Neuronal stem cell (in vitro differentiated cells): ENCODE measurements around the gene USP5.

Source experiments
- DNase-seq: peaks from one replicate; pipeline ENCODE4 v3.0.0-alpha.2; 2013; ENCODE audit warnings: low spot score
- H2AFZ ChIP-seq: one replicate; pipeline ENCODE4 v1.6.1; 2013; ENCODE audit warnings: mild to moderate bottlenecking, low read length, inconsistent platforms
- H2AK5ac ChIP-seq: 2 replicates; pipeline ENCODE4 v1.6.1; 2013; ENCODE audit warnings: low read depth, mild to moderate bottlenecking, inconsistent platforms, low read length, moderate library complexity, mixed read lengths
- H2BK120ac ChIP-seq: 2 replicates; pipeline ENCODE4 v1.6.1; 2013; ENCODE audit warnings: low read depth, mild to moderate bottlenecking, inconsistent platforms, low read length, moderate library complexity, mixed read lengths
- H2BK12ac ChIP-seq: one replicate; pipeline ENCODE4 v1.6.1; 2013; ENCODE audit warnings: low read length, inconsistent platforms
- H2BK15ac ChIP-seq: 2 replicates; pipeline ENCODE4 v1.6.1; 2013; ENCODE audit warnings: mild to moderate bottlenecking, low read length, inconsistent platforms, mixed read lengths
- H2BK5ac ChIP-seq: one replicate; pipeline ENCODE4 v1.6.1; 2013; ENCODE audit warnings: inconsistent platforms, mild to moderate bottlenecking, low read length, moderate library complexity
- H3K14ac ChIP-seq: one replicate; pipeline ENCODE4 v1.6.1; 2013; ENCODE audit warnings: low read length, inconsistent platforms
- H3K18ac ChIP-seq: 2 replicates; pipeline ENCODE4 v1.6.1; 2013; ENCODE audit warnings: low read length, inconsistent platforms
- H3K23ac ChIP-seq: 2 replicates; pipeline ENCODE4 v1.6.1; 2013; ENCODE audit warnings: low read depth, mild to moderate bottlenecking, mixed read lengths, low read length, inconsistent platforms; ENCODE audit not compliant: poor library complexity
- H3K27ac ChIP-seq: replicated peaks from 3 replicates; pipeline ENCODE4 v1.5.1; 2013; ENCODE audit warnings: low read length, inconsistent platforms
- H3K27me3 ChIP-seq, 3 experiments: 2 replicates each; pipeline ENCODE4 v1.6.1; 2013; ENCODE audit warnings: low read length in 3 of 3, mild to moderate bottlenecking in 2 of 3, inconsistent platforms in 1 of 3, low read depth in 1 of 3, mixed read lengths in 1 of 3, moderate library complexity in 1 of 3; ENCODE audit not compliant: control insufficient read depth in 3 of 3, insufficient read depth in 3 of 3
- H3K36me3 ChIP-seq, 2 donors: replicated peaks in 1 of 2; 2 replicates each; pipeline ENCODE4 v1.6.1; 2013; ENCODE audit warnings: low read length in 2 of 2; ENCODE audit not compliant: control insufficient read depth in 2 of 2, insufficient read depth in 2 of 2
- H3K4ac ChIP-seq: 2 replicates; pipeline ENCODE4 v1.6.1; 2013; ENCODE audit warnings: inconsistent platforms, mild to moderate bottlenecking, low read length, moderate library complexity
- H3K4me1 ChIP-seq, 2 donors: 1 replicate in 1 of 2; 2 replicates in 1 of 2; pipeline ENCODE4 v1.6.1; 2013; ENCODE audit warnings: low read length in 2 of 2, low read depth in 1 of 2; ENCODE audit not compliant: control insufficient read depth in 2 of 2, insufficient read depth in 1 of 2
- H3K4me2 ChIP-seq: one replicate; pipeline ENCODE4 v1.6.1; 2013; ENCODE audit warnings: mild to moderate bottlenecking, low read length, inconsistent platforms; ENCODE audit not compliant: insufficient read depth, poor library complexity, severe bottlenecking
- H3K4me3 ChIP-seq, 2 donors: 2 replicates each; pipeline ENCODE4 v1.5.1; 2013; ENCODE audit warnings: low read length in 2 of 2, mild to moderate bottlenecking in 2 of 2, inconsistent platforms in 1 of 2, moderate library complexity in 1 of 2
- H3K79me1 ChIP-seq: one replicate; pipeline ENCODE4 v1.6.1; 2013; ENCODE audit warnings: low read depth, mild to moderate bottlenecking, inconsistent platforms, low read length, moderate library complexity
- H3K9ac ChIP-seq: one replicate; pipeline ENCODE4 v1.6.1; 2013; ENCODE audit warnings: mild to moderate bottlenecking, low read depth, low read length, inconsistent platforms; ENCODE audit not compliant: poor library complexity
- H3K9me3 ChIP-seq, 2 donors: replicated peaks in 1 of 2; 2 replicates each; pipeline versions ENCODE3 to v1.6.1; 2013; ENCODE audit warnings: low read length in 2 of 2, mild to moderate bottlenecking in 2 of 2, inconsistent platforms in 1 of 2, low read depth in 1 of 2, mixed read lengths in 1 of 2, moderate library complexity in 1 of 2; ENCODE audit not compliant: control insufficient read depth in 2 of 2, insufficient read depth in 1 of 2
- H4K8ac ChIP-seq: one replicate; pipeline ENCODE4 v1.6.1; 2013; ENCODE audit warnings: low read depth, mild to moderate bottlenecking, inconsistent platforms, low read length, moderate library complexity
- H4K91ac ChIP-seq: one replicate; pipeline ENCODE4 v1.6.1; 2013; ENCODE audit warnings: low read length, low read depth, mild to moderate bottlenecking, inconsistent platforms; ENCODE audit not compliant: poor library complexity
- WGBS, 2 donors: extraction: QIAGEN DNeasy Blood & Tissue Kit; methylation state at CpG; one replicate each; pipeline ENCODE4 v1.1.7; 2013; ENCODE audit warnings: missing lambda C conversion rate in 2 of 2, mixed read lengths in 1 of 2; ENCODE audit not compliant: insufficient read length in 2 of 2, insufficient replicate concordance in 1 of 2; ENCODE audit errors: extremely low coverage in 2 of 2; 5-methylcytosine and 5-hydroxymethylcytosine counted together

The USP5 gene

GRCh38 chr12:6829536-6830220 lies 22.3 kb upstream of the USP5 start:
- H2BK120ac ChIP-seq = peak overlapping the region; percentile 22
- WGBS, 2 donors = no CpG with 5 or more reads among the region's 19 CpGs
- no peak overlapping the region for H4K8ac ChIP-seq
- H4K91ac ChIP-seq = no peak overlapping the region
- H3K4me2 ChIP-seq = peak overlapping the region; percentile 77
- peak overlapping the region; percentile 98 for H3K9ac ChIP-seq
- H3K14ac ChIP-seq = no peak overlapping the region
- peak overlapping the region; percentile 10 for H3K27ac ChIP-seq
- no peak overlapping the region for H3K4ac ChIP-seq
- H3K23ac ChIP-seq = peak overlapping the region; percentile 50
- peak overlapping the region; percentile 49 for H2BK12ac ChIP-seq
- no peaks in the 10 kb centered on the region for H3K9me3 ChIP-seq
- peak overlapping the region; percentile 60 for H2AK5ac ChIP-seq
- no peaks in the 10 kb centered on the region for H3K27me3 ChIP-seq
- H2BK15ac ChIP-seq = no peak overlapping the region
- H3K4me1 ChIP-seq = peaks cover 16 to 17% of the 10 kb centered on the region in 2 donors
- H2AFZ ChIP-seq = peak overlapping the region; percentile 61
- peaks cover 37 to 46% of the 10 kb centered on the region in 2 donors for H3K36me3 ChIP-seq
- peak overlapping the region; percentile 95 for H3K18ac ChIP-seq
- peaks cover 32% of the 10 kb centered on the region for H3K79me1 ChIP-seq
- DNase-seq = no peak
- H3K4me3 ChIP-seq = peak overlapping the region; percentile 87 to 99
- peak overlapping the region; percentile 83 for H2BK5ac ChIP-seq

GRCh38 chr12:6830286-6830890 lies 21.6 kb upstream of the USP5 start:
- H3K9ac ChIP-seq = no peak overlapping the region
- H4K91ac ChIP-seq = no peak overlapping the region
- peaks cover 31% of the 10 kb centered on the region for H3K79me1 ChIP-seq
- peak overlapping the region; percentile 93 for H2BK120ac ChIP-seq
- H3K9me3 ChIP-seq = no peaks in the 10 kb centered on the region
- H3K4me2 ChIP-seq = no peak overlapping the region
- no CpG with 5 or more reads among the region's 11 CpGs for WGBS, 2 donors
- no peak overlapping the region for H2AFZ ChIP-seq
- H3K4ac ChIP-seq = no peak overlapping the region
- peak overlapping the region; percentile 42 for H3K18ac ChIP-seq
- H2BK12ac ChIP-seq = no peak overlapping the region
- DNase-seq = no peak
- no peak overlapping the region for H3K14ac ChIP-seq
- H2AK5ac ChIP-seq = peak overlapping the region; percentile 65
- no peak overlapping the region for H2BK15ac ChIP-seq
- H3K23ac ChIP-seq = peak overlapping the region; percentile 50
- peaks cover 12 to 14% of the 10 kb centered on the region in 2 donors for H3K4me1 ChIP-seq
- H2BK5ac ChIP-seq = no peak overlapping the region
- peak overlapping the region; percentile 18 to 87 for H3K4me3 ChIP-seq
- H3K36me3 ChIP-seq = peaks cover 37 to 54% of the 10 kb centered on the region in 2 donors
- H3K27me3 ChIP-seq = no peaks in the 10 kb centered on the region
- no peak overlapping the region for H4K8ac ChIP-seq
- H3K27ac ChIP-seq = no peak overlapping the region

- Histone ChIP-seq H4K8ac (no peak overlapping the region), H2AFZ (no peak overlapping the region), H3K4ac (no peak overlapping the region), H4K91ac (no peak overlapping the region), H3K79me1 (peaks cover 30% of the 10 kb centered on the region), H2BK15ac (no peak overlapping the region), H3K9me3 (no peaks in the 10 kb centered on the region), H2BK5ac (no peak overlapping the region), H3K27ac (no peak overlapping the region), H3K4me2 (no peak overlapping the region), H3K9ac (no peak overlapping the region), H3K4me1 (peaks cover 12% of the 10 kb centered on the region in 2 donors), H2AK5ac (no peak overlapping the region), H3K14ac (no peak overlapping the region), H2BK120ac (peak overlapping the region; percentile 93), H3K4me3 (no peak overlapping the region), H3K27me3 (no peaks in the 10 kb centered on the region), H2BK12ac (peak overlapping the region; percentile 68), H3K23ac (peak overlapping the region; percentile 82), H3K36me3 (peaks cover 39 to 59% of the 10 kb centered on the region in 2 donors), H3K18ac (no peak overlapping the region)
- DNase-seq = no peak
- no CpG with 5 or more reads among the region's 6 CpGs for WGBS, 2 donors
Observed at GRCh38 chr12:6830999-6831398, 21.0 kb upstream of the USP5 start.

GRCh38 chr12:6831450-6831995 lies 20.4 kb upstream of the USP5 start:
- Histone ChIP-seq H2BK12ac (no peak overlapping the region), H3K27ac (no peak overlapping the region), H3K4ac (no peak overlapping the region), H3K9me3 (no peaks in the 10 kb centered on the region), H3K4me2 (no peak overlapping the region), H4K91ac (no peak overlapping the region), H3K14ac (no peak overlapping the region), H3K4me1 (peaks cover 12% of the 10 kb centered on the region in 2 donors), H3K18ac (no peak overlapping the region), H2BK15ac (no peak overlapping the region), H2AFZ (no peak overlapping the region), H3K79me1 (peaks cover 30% of the 10 kb centered on the region), H4K8ac (no peak overlapping the region), H2AK5ac (no peak overlapping the region), H3K23ac (peak overlapping the region; percentile 82), H3K9ac (peak overlapping the region; percentile 16), H3K36me3 (peaks cover 43 to 64% of the 10 kb centered on the region in 2 donors), H3K27me3 (no peaks in the 10 kb centered on the region), H3K4me3 (no peak overlapping the region), H2BK5ac (no peak overlapping the region), H2BK120ac (peak overlapping the region; percentile 93)
- no peak for DNase-seq
- WGBS, 2 donors = no CpG with 5 or more reads among the region's 12 CpGs
